H9 (cell line): Measurements from ENCODE around the gene STK31. TPM values are rescaled to one million over a fixed set of nuclear protein-coding genes. Genes with fewer than 3 reads are reported as not detected.
A peak's percentile ranks its signal among the peaks of the same experiment; 100 is the strongest.

Experiments
- DNase-seq: peaks from one replicate; pipeline ENCODE4 v3.0.0-alpha.2; 2017
- H2AFZ ChIP-seq: one replicate; pipeline ENCODE4 v1.6.1; 2013; ENCODE audit warnings: mild to moderate bottlenecking, low read length, control low read depth, moderate library complexity
- H2AK5ac ChIP-seq: 2 replicates; pipeline ENCODE4 v1.6.1; 2013; ENCODE audit warnings: low read length, control low read depth, mixed read lengths; ENCODE audit not compliant: insufficient read length
- H2BK120ac ChIP-seq: one replicate; pipeline ENCODE4 v1.6.1; 2013; ENCODE audit warnings: low read depth, mild to moderate bottlenecking, low read length, control low read depth, inconsistent platforms; ENCODE audit not compliant: poor library complexity, severe bottlenecking
- H2BK12ac ChIP-seq: 2 replicates; pipeline ENCODE4 v1.6.1; 2013; ENCODE audit warnings: low read length, control low read depth, mixed read lengths, low read depth; ENCODE audit not compliant: insufficient read length
- H2BK15ac ChIP-seq: 2 replicates; pipeline ENCODE4 v1.6.1; 2013; ENCODE audit warnings: low read depth, low read length, control low read depth
- H2BK20ac ChIP-seq: one replicate; pipeline ENCODE4 v1.6.1; 2013; ENCODE audit warnings: low read depth, mild to moderate bottlenecking, low read length, control low read depth, inconsistent platforms; ENCODE audit not compliant: poor library complexity, severe bottlenecking
- H2BK5ac ChIP-seq: 2 replicates; pipeline ENCODE4 v1.6.1; 2013; ENCODE audit warnings: low read length, control low read depth, mixed read lengths; ENCODE audit not compliant: insufficient read length
- H3K14ac ChIP-seq: 2 replicates; pipeline ENCODE4 v1.6.1; 2013; ENCODE audit warnings: low read length, control low read depth; ENCODE audit not compliant: insufficient read depth
- H3K18ac ChIP-seq: 2 replicates; pipeline ENCODE4 v1.6.1; 2013; ENCODE audit warnings: low read depth, mild to moderate bottlenecking, mixed read lengths, low read length, control low read depth; ENCODE audit not compliant: insufficient read length
- H3K23ac ChIP-seq: 2 replicates; pipeline ENCODE4 v1.6.1; 2013; ENCODE audit warnings: low read length, control low read depth, mixed read lengths, low read depth; ENCODE audit not compliant: insufficient read length
- H3K23me2 ChIP-seq: 2 replicates; pipeline ENCODE4 v1.6.1; 2013; ENCODE audit warnings: low read depth, mild to moderate bottlenecking, mixed read lengths, low read length, control low read depth; ENCODE audit not compliant: insufficient read length, poor library complexity, severe bottlenecking
- H3K27ac ChIP-seq: 2 replicates; pipeline ENCODE4 v1.5.1; 2013; ENCODE audit warnings: low read length, control low read depth, mixed read lengths, low read depth; ENCODE audit not compliant: insufficient read length
- H3K27me3 ChIP-seq: 2 replicates; pipeline ENCODE4 v1.6.1; 2013; ENCODE audit warnings: low read length, control low read depth, inconsistent platforms; ENCODE audit not compliant: insufficient read depth
- H3K4ac ChIP-seq: 2 replicates; pipeline ENCODE4 v1.6.1; 2013; ENCODE audit warnings: low read depth, mild to moderate bottlenecking, control low read depth, inconsistent platforms, low read length, moderate library complexity
- H3K4me1 ChIP-seq: 2 replicates; pipeline ENCODE4 v1.6.1; 2013; ENCODE audit warnings: low read length, control low read depth, inconsistent platforms; ENCODE audit not compliant: insufficient read depth
- H3K4me2 ChIP-seq: 2 replicates; pipeline ENCODE4 v1.6.1; 2013; ENCODE audit warnings: low read length, control low read depth, mixed read lengths; ENCODE audit not compliant: insufficient read length, insufficient read depth
- H3K56ac ChIP-seq: 2 replicates; pipeline ENCODE4 v1.6.1; 2013; ENCODE audit warnings: low read depth, mild to moderate bottlenecking, mixed read lengths, low read length, control low read depth; ENCODE audit not compliant: insufficient read length
- H3K79me1 ChIP-seq: 2 replicates; pipeline ENCODE4 v1.6.1; 2013; ENCODE audit warnings: low read depth, mild to moderate bottlenecking, moderate library complexity, low read length, control low read depth, inconsistent platforms; ENCODE audit not compliant: insufficient read depth, poor library complexity, severe bottlenecking
- H3K79me2 ChIP-seq: 2 replicates; pipeline ENCODE4 v1.6.1; 2013; ENCODE audit warnings: low read length, control low read depth, inconsistent platforms; ENCODE audit not compliant: insufficient read depth
- H3K9ac ChIP-seq: 2 replicates; pipeline ENCODE4 v1.6.1; 2013; ENCODE audit warnings: low read length, control low read depth, mixed read lengths; ENCODE audit not compliant: insufficient read length; ENCODE audit errors: extremely low read depth
- H3K9me3 ChIP-seq: one replicate; pipeline ENCODE4 v1.6.1; 2013; ENCODE audit warnings: low read depth, low read length, inconsistent platforms; ENCODE audit not compliant: control insufficient read depth
- H3T11ph ChIP-seq: one replicate; pipeline ENCODE4 v1.6.1; 2013; ENCODE audit warnings: mild to moderate bottlenecking, low read length, control low read depth, inconsistent platforms
- H4K20me1 ChIP-seq: one replicate; pipeline ENCODE4 v1.6.1; 2013; ENCODE audit not compliant: control insufficient read depth, insufficient read length, insufficient read depth
- H4K5ac ChIP-seq: 2 replicates; pipeline ENCODE4 v1.6.1; 2013; ENCODE audit warnings: low read depth, mild to moderate bottlenecking, mixed read lengths, low read length, control low read depth; ENCODE audit not compliant: insufficient read length
- H4K8ac ChIP-seq: replicated peaks from 2 replicates; pipeline ENCODE4 v1.6.1; 2013; ENCODE audit warnings: low read length, control low read depth, mixed read lengths, low read depth; ENCODE audit not compliant: insufficient read length
- H4K91ac ChIP-seq: 2 replicates; pipeline ENCODE4 v1.6.1; 2013; ENCODE audit warnings: low read depth, mild to moderate bottlenecking, moderate library complexity, mixed read lengths, low read length, control low read depth; ENCODE audit not compliant: insufficient read length
- H3K27ac Mint-ChIP-seq, 3 experiments: 2 replicates in 2 of 3; 3 replicates in 1 of 3; pipeline ENCODE4 v1.8.0; 2020 to 2021; ENCODE audit warnings: mixed read lengths in 3 of 3, mild to moderate bottlenecking in 1 of 3, moderate library complexity in 1 of 3
- H3K27me3 Mint-ChIP-seq: 2 replicates; pipeline ENCODE4 v1.8.0; 2021; ENCODE audit warnings: low read depth, mild to moderate bottlenecking, moderate library complexity, mixed read lengths
- H3K36me3 Mint-ChIP-seq, 3 experiments: 2 replicates in 2 of 3; 3 replicates in 1 of 3; pipeline ENCODE4 v1.8.0; 2020 to 2021; ENCODE audit warnings: low read depth in 3 of 3, mixed read lengths in 3 of 3; ENCODE audit not compliant: insufficient read depth in 1 of 3
- H3K4me1 Mint-ChIP-seq, 2 experiments: 2 replicates each; pipeline ENCODE4 v1.8.0; 2020; ENCODE audit warnings: mixed read lengths in 2 of 2
- H3K4me3 Mint-ChIP-seq, 2 experiments: 2 replicates in 1 of 2; 3 replicates in 1 of 2; pipeline ENCODE4 v1.8.0; 2020 to 2021; ENCODE audit warnings: mild to moderate bottlenecking in 2 of 2, mixed read lengths in 2 of 2, moderate library complexity in 1 of 2
- H3K9me3 Mint-ChIP-seq, 2 experiments: 2 replicates in 1 of 2; 3 replicates in 1 of 2; pipeline ENCODE4 v1.8.0; 2020; ENCODE audit warnings: mild to moderate bottlenecking in 2 of 2, mixed read lengths in 2 of 2, moderate library complexity in 1 of 2
- total RNA-seq: library from RNA; stranded (reverse); gene quantifications from 2 replicates; pipeline ENCODE4 v1.2.1, GENCODE V29; 2021
- TF ChIP-seq, protein P1 (sequence below): fragments of 200-600 bp; sonication (generic); conservative IDR thresholded peaks from 3 replicates; pipeline ENCODE4 v1.8.0; 2021; ENCODE audit warnings: antibody characterized with exemption, mild to moderate bottlenecking

STK31 gene
- total RNA-seq, 1 experiment from 2014 or later: 0.24 TPM

DNA sequence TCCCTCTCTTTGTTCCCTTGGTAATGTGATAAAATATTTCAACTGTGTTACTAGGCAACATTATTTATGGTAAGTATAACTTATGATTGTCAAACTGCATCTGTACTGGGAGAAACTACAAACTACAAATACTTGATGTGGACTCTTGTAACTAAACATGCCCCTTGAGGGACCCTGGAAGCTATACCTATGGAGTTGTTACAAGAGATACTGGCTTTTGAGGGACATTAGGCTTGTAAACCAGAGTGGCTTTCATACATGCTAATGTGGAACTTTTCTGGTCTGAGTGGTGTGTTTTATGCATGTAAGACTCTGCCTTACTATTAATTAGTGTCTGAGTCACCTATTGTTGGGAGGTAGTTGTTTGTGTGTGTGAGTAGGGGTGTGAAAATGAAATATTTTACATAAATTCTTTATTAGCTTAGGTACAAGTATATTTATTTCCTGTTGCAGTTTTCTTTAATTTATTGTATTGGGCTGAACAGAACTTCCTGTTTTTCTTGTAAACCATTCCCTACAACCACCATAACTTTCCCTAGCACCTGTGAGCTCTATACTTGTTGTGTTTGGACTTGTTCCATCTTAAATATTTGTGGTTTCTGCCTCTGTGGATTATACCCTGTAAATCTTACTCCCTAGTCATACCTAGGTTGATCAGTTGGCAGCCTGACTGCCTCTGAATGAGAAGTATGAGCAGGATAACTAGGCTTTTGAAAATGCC is 49.8 kb downstream of the STK31 start:
- no peak overlapping the region for H3K4me2 ChIP-seq
- no peak overlapping the region for H2AFZ ChIP-seq
- H3K79me1 ChIP-seq: no peaks in the 10 kb centered on the region
- no peak overlapping the region for H2BK5ac ChIP-seq
- H4K8ac ChIP-seq: no peak overlapping the region
- 0 out of 7 replicates have a peak overlapping the region, but pooled peaks of 1 of the 3 experiments have one; percentile 33 for H3K27ac Mint-ChIP-seq
- no peak overlapping the region for H3T11ph ChIP-seq
- H2BK120ac ChIP-seq: no peak overlapping the region
- H2BK20ac ChIP-seq: no peak overlapping the region
- H3K23me2 ChIP-seq: no peaks in the 10 kb centered on the region
- H3K9ac ChIP-seq: no peak overlapping the region
- H3K56ac ChIP-seq: no peak overlapping the region
- no peak for DNase-seq
- H3K27me3 ChIP-seq: no peaks in the 10 kb centered on the region
- H3K9me3 ChIP-seq: no peaks in the 10 kb centered on the region
- TF ChIP-seq, protein P1, sequence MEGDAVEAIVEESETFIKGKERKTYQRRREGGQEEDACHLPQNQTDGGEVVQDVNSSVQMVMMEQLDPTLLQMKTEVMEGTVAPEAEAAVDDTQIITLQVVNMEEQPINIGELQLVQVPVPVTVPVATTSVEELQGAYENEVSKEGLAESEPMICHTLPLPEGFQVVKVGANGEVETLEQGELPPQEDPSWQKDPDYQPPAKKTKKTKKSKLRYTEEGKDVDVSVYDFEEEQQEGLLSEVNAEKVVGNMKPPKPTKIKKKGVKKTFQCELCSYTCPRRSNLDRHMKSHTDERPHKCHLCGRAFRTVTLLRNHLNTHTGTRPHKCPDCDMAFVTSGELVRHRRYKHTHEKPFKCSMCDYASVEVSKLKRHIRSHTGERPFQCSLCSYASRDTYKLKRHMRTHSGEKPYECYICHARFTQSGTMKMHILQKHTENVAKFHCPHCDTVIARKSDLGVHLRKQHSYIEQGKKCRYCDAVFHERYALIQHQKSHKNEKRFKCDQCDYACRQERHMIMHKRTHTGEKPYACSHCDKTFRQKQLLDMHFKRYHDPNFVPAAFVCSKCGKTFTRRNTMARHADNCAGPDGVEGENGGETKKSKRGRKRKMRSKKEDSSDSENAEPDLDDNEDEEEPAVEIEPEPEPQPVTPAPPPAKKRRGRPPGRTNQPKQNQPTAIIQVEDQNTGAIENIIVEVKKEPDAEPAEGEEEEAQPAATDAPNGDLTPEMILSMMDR: no peak
- no peak overlapping the region for H3K18ac ChIP-seq
- no peak overlapping the region for H2BK15ac ChIP-seq
- H4K91ac ChIP-seq: no peak overlapping the region
- no peaks in the 10 kb centered on the region for H3K79me2 ChIP-seq
- no peak overlapping the region for H2BK12ac ChIP-seq
- no peak overlapping the region for H3K4ac ChIP-seq
- H3K4me1 ChIP-seq: no peaks in the 10 kb centered on the region; the same call in 1 of the 2 replicates
- H3K14ac ChIP-seq: no peak overlapping the region
- H2AK5ac ChIP-seq: no peak overlapping the region
- H3K27ac ChIP-seq: no peak overlapping the region
- H3K23ac ChIP-seq: no peak overlapping the region
- H4K20me1 ChIP-seq: no peaks in the 10 kb centered on the region
- H3K36me3 Mint-ChIP-seq: no peaks in the 10 kb centered on the region; a peak in 1 of 7 replicates
- no peak overlapping the region for H3K4me3 Mint-ChIP-seq
- H3K4me1 Mint-ChIP-seq: peaks cover 19 to 21% of the 10 kb centered on the region in 2 experiments
- H3K9me3 Mint-ChIP-seq: no peaks in the 10 kb centered on the region
- no peaks in the 10 kb centered on the region; the same call in 1 of the 2 replicates for H3K27me3 Mint-ChIP-seq
- H4K5ac ChIP-seq: no peak overlapping the region
